HL-60/S4 treated with retinoic acid at 250 ng/mL for 4 days and 3 days (cell line): ENCODE measurements around the gene SLC7A9.

ENCODE experiments used
- in situ Hi-C: fragments of 300-500 bp; cut with MboI; formaldehyde crosslinking; loops from 2 replicates; pipeline ENCODE4 v1.7.0; 2022; ENCODE audit warnings: low sequenced_read_pairs

The SLC7A9 gene

DNA sequence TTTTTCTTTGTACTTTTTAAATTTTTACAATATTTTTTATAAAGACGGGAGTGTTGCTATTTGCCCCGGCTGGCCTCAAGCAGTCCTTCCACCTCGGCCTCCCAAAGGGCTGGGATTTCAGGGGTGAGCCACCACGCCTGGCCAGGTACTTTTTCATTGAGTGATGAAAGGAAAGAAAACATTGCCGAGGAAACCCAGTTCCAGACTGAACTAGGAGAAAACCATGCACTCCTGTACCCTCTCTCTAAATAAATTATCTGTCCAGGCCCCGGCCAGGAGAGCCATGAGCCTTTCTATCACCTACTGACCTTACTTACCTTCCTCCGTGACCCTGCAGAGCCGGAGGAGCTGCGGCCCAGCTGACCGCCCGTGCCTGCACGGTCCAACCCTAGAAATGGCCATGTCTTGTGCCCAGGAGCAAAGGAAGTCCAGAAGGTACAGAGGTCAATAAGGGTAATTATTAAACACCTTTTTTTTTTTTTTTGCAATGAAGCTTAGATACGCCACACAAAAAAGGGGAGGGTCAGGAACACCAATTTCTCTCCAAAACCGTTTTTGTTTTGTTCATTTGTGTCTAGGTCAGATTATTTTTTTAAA, at the start of gene SLC7A9:
Gene SLC7A9, minus strand, starts transcription at position 399 of the 597 bp plus-strand sequence. CDS start 1,233 bp downstream, outside the sequence.
- in situ Hi-C loops = no loop called here

DNA sequence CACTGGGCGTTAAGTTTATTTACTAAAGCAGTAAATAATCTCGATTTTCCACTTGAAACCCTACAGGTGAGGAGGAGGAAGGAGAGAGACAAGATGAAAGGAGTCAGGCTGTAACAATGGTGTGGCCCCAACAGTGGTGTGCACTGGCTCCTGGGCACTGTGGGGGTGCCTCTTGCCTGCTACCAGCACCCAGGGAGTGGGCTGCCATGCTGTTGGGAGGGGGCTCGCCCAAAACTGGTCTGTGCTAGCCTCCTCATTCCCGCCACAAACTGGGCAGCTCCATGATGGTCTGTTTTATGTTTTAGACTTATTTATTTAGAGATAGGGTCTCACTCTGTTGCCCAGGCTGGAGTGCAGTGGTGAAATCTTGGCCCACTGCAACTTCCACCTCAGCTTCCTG, 49.8 kb upstream of the SLC7A9 start:
- in situ Hi-C loops = no loop called here

DNA sequence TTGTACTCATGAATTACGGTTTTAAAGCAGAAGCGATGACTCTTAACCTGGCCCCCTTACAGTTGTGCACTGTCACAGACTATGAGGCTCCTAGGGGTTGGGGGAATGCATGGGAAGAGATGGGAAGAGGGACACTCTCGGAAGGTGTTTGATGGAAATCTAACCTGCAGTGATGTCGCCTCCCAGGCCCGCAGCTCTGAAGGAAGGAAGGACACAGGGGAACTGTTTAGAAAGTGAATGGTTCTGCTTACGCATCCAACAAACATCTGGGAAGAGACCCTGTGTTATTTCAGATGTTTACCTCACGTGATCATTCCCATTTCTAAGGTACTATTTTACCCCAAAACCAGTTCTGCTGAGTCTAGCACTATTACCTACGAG, 48.0 kb upstream of the SLC7A9 start:
- in situ Hi-C loops = no loop called here

DNA sequence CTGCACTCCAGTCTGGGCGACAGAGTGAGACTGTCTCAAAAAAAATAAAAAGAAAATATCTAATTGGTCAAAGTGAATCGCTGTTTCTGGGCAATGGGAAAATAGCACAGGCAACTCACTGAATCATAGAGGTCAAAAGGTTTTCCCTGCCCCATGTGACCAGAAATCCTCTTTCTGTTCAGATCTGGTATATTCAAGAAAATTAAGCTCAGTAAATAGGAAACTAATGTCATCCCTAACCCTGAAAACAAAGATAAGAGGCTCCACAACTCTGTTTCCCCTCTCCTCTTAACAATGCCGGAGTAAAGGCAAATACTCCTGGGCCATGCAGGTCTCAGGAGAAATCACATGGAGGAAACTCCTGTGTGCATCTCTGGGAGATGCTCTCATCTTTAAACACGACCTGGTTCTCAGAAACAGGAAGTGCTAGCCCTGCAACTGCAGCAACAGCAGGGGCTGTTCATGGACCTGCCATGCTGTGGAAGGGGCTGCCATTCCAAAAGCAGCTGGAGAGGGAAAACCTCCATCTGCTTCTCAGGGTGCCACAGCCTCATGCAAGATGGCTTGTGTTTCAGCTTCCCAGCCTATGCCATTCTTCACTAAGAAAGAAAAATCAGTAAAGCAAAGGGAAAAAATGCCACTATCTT, 47.5 kb upstream of the SLC7A9 start:
- in situ Hi-C loops = no loop called here

DNA sequence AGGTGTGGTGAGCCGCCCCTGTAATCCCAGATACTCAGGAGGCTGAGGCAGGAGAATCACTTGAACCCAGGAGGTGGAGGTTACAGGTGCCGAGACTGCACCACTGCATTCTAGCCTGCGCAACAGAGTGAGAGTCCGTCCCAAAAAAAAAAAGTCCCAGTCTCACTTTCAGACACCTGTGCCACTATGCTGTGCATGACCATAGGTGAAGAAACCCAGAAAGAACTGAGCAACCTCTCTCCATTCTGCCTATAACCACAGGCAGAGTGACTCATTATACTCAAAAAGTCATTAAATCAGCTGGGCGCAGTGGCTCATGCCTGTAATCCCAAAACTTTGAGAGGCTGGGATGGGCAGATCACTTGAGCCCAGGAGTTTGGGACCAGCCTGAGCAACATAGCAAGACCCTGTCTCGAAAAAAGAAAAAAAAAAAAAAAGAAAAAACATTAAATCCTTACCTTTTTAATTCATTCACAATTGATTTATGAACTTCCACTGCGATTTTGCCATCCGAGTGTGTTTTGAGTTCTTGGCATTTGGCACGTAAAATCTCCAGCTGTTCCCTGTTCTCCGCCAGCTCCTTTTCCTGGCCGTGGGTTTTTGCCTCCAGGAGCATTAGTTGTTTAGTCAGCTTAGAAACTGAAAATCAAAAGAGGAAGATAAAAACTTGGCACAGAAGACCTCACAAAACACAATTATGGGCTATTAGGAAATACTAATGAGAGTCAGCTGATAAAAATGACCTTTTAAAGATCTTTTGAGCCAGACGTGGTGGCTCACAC, 45.5 kb upstream of the SLC7A9 start:
- in situ Hi-C loops = no loop called here

DNA sequence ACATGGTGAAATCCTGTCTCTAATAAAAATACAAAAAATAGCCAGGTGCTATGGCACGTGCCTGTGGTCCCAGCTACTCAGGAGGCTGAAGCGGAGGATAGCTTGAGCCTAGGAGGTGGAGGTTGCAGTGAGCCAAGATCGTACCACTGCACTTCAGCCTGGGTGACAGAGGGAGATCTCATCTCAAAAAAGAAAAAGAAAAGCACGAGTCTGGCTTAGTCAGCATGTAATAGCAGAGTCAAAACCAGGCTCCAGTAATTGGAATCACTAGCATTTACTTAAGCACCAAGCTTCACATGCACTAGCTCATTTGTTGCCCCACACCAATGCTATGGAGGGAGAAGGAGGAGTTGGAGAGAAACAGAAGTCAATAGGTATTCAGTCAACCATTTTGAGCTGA, 41.9 kb upstream of the SLC7A9 start:
- in situ Hi-C loops = no loop called here

DNA sequence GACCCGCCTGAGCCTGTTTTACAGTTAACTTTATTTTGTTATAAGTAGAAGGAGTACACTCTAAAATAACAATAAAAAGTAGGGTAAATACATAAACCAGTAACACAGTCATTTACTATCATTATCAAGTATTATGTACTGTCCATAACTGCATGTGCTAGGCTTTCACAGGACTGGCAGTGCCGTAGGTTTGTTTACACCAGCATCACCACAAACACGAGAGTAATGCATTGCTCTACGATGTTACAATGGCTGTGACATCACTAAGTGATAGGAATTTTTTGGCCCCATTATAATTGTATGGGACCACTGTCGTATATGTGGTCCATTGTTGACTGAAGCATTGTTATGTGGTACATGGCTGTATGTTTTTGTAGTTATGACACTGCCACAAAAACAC, 41.3 kb upstream of the SLC7A9 start:
- in situ Hi-C loops = no loop called here

DNA sequence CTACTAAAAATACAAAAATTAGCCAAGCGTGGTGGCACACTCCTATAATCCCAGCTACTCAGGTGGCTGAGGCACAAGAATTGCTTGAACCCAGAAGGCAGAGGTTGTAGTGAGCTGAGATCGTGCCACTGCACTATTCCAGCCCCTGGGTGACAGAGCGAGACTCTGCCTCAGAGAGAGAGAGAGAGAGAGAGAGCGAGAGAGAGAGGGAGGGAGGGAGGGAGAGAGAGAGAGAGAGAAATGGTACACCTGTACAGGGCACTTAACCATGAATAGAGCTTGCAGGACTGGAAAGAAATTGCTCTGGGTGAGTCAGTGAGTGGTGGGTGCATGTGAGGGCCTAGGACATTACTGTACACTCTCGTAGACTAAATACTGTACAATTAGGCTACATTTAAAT, 40.5 kb upstream of the SLC7A9 start:
- in situ Hi-C loops = no loop called here

DNA sequence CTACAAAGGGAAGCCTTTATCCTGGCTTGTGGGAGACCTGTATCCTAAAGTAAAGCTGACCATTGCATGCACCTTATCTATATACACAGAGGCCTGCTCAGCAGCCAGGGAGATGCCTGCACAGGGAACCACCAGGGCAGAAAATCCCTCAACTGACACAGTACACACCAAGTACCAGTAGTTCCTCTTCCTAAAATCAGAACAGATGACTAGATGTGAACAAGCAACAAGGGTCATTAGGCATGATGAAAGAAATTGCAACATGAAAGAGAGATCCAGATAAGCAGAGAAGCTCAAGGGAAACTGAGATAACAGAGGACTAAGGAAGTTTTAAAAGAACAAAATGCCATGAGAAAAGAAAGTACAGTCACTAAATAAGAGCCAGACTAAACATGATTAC, 39.7 kb upstream of the SLC7A9 start:
- in situ Hi-C loops = no loop called here

DNA sequence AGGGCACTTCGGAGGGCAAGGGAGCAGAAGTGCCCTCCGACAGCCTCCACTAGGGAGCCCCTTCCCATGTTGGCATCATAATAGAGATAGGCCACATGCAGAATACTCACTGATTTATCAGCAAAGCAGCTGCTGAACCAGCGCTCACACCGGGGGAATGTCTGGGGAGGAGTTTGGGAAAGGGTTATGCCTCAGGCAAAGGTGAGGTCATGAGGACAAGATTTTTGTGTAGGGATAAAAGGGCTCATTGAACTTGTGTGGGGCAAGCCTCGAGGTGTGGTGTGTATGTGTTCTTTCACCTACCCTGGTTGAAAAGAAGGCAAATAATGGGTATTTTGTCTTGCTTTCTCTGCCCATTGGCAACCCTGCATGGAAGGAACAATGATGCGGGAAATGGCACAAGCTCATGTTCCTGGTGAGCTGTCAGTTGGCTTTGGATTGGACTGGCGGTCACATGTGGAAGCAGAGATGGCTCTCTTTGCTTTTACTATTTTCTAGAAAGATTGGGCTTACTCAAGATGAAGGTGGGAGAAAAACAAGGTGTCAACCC, 39.1 kb upstream of the SLC7A9 start:
- in situ Hi-C loops = no loop called here

DNA sequence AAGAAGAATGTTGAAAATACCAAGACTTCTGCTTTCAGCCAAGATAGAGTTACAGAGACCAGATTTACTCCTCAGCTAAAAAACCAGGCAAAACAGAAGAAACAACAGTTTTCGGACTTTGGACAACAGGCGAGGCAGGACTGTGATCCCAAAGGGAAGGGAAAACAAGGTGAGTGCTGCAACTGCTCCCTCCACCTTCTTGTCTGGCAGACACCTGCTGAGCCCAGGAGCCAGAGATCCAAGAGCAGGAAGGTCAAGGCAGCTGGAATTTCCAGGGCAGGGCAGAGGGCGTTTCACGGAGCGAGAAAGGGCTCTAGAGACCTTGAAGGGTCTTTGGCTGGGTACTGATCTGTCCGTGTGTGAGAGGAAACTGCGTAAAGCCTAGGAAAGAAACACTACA, 32.9 kb upstream of the SLC7A9 start:
- in situ Hi-C loops = no loop called here

DNA sequence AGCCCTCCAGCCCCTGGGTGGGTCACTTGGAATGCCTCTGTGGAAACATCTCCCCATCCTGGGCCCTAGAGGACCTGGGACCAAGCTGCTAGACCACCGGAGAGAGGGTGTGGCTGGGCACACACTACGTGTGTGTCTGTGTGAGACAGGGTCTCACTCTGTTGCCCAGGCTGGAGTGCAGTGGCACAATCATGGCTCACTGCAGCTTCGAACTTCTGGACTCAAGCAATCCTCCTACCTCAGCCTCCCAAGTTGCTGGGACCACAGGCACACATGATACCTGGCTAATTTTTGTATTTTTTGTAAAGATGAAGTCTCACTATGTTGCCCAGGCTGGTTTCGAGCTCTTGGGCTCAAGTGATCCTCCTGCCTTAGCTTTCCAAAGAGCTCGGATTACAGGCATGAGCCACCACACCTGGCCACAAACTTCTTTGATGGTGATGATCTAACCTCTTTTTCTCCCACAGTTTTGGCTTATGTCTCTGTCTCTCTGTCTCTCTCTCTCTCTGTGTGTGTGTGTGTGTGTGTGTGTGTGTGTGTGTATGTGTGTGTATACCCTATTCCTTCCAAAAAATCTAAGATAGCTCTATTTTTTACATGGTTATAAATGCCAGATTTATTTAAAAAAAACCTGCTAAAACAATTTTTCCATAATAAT, 32.1 kb upstream of the SLC7A9 start:
- in situ Hi-C loops = no loop called here

DNA sequence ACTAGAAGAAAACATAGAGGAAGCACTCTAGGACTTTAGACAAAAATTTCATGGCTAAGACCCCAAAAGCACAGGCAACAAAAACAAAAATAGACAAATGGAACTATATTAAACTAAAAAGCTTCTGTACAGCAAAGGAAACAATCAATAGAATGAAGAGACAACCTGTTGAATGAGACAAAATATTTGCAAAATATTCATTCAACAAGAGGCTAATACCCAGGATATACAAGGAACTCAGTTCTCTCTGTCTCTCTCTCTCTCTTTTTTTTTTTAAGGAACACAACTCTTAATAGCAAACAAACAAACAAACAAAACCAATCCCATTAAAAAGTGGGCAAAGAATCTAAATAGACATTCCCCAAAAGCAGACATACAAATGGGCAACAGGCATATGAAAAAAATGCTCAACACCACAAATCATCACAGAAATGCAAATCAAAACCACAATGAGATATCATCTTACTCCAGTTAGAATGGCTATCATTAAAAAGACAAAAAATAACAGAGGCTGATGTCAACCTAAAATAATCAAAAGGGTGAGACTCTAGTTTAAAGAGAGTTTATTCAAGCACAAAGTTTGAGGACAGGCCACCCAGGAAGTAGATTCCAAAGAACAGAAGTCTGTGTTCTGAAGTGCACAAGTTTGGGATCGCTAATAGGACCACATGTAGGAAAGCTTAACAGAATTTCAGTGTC, 27.1 kb upstream of the SLC7A9 start:
- in situ Hi-C loops = no loop called here

DNA sequence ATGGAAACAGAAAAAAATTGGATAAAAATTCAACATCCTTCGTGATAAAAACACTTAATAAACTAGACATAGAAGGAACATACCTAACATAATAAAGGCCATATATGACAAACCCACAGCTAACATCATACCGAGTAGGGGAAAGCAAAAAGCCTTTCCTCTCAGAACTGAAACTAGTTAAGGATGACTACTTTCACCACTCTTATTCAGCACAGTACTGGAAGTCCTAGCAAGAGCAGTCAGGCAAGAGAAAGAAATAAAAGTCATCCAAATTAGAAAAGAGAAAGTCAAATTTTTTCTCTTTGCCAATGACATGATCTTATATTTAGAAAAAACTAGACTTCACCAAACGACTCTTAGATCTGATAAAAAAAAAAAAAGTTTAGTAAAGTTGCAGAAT, 25.8 kb upstream of the SLC7A9 start:
- in situ Hi-C loops = no loop called here

DNA sequence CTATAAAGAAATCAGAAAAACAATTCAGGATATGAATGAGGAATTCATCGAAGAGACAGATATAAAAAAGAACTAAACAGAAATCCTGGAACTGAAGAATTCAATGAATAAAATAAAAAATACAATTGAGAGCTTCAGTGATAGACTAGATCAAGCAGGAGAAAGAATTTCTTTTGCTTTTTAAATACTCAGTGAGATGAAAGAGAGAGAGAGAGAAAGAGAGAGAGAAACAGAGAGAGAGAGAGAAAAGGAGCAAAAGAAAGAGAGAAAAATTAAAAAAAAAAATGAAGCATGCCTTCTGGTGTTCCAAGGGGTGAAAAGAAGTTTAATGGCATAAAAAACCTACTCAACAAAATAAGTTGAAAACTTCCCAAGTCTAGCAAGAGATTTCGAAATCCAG, 22.0 kb upstream of the SLC7A9 start:
- in situ Hi-C loops = no loop called here

DNA sequence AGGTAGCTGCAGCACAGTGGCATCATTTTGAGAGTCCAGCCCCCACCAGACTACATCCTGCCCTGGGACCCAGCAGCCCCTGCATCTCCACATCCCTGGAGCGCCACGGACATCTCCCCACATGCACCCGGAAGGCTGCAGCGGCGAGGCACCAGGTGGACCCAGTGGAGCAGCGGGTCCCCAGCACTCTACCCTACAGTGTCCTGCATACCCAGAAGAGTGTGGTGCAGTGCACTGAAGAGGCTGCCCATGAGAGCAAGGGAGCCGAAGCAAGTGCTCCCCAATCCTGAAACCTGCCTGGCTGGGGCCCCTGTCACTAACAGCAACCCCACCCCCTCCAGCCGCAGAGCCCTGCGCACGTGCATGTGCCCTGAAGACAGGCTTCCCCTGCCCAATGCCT, 21.3 kb upstream of the SLC7A9 start:
- in situ Hi-C loops = no loop called here

DNA sequence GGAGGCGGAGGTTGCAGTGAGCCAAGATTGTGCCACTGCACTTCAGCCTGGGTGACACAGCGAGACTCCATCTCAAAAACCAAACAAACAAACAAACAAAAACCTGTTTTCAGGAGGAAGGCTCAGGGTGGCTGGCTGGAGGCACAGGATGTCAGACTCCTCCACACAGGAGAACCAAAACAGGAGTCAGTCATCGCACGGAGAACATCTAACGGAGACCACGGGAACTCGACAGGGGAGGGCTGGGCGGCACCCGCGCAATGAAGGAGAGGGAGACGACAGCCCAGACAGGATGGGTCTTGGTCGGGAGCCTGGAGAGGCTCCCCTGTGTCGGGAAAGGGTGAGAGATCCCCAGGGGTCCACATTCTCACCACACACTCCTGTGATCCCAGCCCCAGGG, 20.8 kb upstream of the SLC7A9 start:
- in situ Hi-C loops = no loop called here

DNA sequence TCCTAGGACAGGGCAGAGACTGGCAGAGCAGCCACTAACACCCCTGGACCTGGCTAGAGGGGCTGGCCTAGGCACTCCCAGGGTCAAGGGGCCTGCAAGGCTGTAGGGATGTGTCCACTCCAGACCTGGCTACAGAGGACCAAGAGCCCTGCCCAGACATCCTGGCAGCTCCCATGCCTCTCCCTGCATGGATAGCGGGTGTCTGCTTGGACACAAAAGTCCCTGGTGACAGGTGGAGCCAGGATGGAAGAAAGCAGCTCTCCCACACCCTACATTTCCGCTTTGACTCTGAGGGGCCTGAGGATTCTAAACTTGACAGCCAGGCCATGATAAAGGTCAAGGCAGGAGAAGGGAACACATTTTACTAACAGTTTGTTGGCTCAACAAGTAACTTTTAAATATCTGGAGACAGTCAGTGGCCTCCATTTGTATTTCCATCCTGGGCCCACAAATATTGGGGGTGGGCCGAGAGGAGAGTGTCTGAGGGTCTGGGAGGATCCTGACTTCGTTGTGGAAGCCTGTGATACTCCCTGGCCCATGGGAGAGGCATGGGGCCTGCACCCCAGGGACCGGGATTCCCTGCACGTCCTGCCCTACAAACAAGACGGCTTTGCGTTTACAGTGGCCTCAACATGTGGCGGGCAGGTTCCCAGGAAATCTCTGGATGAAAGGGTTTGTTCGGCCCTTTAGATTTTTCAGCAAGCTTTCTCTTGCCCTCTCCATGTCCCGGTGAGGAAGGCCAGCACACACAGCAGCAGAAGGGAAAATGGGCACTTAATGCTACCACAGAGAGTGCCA, 19.8 kb upstream of the SLC7A9 start:
- in situ Hi-C loops = no loop called here

DNA sequence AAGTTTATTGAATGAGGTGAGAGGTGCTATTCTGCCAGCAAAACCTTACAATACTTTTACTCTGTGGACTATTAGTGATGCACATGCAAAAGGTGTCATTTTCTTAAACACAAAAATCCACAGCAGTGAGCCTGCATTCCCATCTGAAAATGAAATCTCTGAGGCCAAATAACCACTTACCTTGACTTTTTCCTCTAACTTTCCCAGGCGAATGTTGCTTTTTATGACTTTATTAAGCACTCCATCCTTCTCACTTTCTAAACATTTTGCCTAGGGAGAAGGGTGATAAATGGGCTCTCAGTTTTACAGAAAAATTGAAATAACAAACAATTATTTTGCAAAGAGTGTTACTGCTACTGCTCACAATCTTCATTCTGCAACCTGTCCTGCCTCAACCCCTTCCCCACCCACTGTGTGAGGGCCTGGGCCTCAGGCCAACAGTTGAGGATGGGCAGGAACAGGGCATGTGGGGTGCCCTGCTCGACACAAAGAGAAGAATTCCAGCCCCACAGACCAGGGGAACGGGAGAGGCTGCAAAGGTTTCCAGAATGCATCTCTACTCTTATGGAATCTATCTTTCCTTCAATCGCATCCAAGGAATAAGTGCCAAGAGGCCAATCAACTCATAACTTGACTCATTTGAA, 18.1 kb upstream of the SLC7A9 start:
- in situ Hi-C loops = no loop called here

DNA sequence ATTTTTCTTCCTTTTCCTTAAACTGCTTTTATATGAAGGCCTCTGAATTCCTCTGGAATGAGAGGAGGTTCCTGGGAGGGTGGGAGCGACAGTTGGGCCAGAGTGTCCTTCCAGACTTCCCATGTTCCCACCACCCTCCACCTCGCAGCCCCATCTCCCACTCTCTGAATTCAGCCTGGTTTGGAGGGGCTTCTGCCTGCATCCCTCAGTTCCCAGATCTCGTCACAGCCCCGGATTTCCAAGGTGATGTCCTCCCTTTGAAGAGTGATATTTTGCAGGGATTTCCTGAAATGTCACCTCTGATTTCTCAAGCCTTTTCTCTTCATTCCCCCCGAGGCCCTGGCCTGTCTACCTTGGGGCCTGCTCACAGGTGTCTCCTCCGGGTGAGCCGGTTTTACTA, 16.7 kb upstream of the SLC7A9 start:
- in situ Hi-C loops = no loop called here
